Measurements from ENCODE around the gene PDXP. TPM values are rescaled to one million over a fixed set of nuclear protein-coding genes. Genes with fewer than 3 reads are reported as not detected.

The PDXP gene
- total and polyA plus RNA-seq, 9 of the 15 experiments (the other 6 are each of a cell fraction or from before 2014, with no cell fraction given), result 7.9 to 54.2 (median 38.8) TPM

- peak; percentile 19; the same call in 1 of the 2 replicates for TF ChIP-seq RBFOX2 (IDR thresholded peaks at IDR 0.05; ENCODE audit: low read depth, low read length)
- no peak for TF ChIP-seq ZNF197 (CRISPR knock-in tag; IDR thresholded peaks at IDR 0.05; ENCODE audit: low read depth)
- TF ChIP-seq ZFX (CRISPR knock-in tag; IDR thresholded peaks at IDR 0.05), result no peak
- 0 out of 2 replicates have a peak, but pooled peaks have one; percentile 35 for TF ChIP-seq ZBTB7A (IDR thresholded peaks at IDR 0.05; ENCODE audit: borderline replicate concordance, control insufficient read depth, low read depth, low read length)
- TF ChIP-seq, protein P1, sequence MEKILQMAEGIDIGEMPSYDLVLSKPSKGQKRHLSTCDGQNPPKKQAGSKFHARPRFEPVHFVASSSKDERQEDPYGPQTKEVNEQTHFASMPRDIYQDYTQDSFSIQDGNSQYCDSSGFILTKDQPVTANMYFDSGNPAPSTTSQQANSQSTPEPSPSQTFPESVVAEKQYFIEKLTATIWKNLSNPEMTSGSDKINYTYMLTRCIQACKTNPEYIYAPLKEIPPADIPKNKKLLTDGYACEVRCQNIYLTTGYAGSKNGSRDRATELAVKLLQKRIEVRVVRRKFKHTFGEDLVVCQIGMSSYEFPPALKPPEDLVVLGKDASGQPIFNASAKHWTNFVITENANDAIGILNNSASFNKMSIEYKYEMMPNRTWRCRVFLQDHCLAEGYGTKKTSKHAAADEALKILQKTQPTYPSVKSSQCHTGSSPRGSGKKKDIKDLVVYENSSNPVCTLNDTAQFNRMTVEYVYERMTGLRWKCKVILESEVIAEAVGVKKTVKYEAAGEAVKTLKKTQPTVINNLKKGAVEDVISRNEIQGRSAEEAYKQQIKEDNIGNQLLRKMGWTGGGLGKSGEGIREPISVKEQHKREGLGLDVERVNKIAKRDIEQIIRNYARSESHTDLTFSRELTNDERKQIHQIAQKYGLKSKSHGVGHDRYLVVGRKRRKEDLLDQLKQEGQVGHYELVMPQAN (IDR thresholded peaks at IDR 0.05; ENCODE audit: borderline replicate concordance), result no peak
- 0 out of 2 replicates have a peak, but pooled peaks have one; percentile 13 for TF ChIP-seq EGR1 (conservative IDR thresholded peaks at IDR 0.05)
- no peak for TF ChIP-seq ZNF174 (CRISPR knock-in tag; IDR thresholded peaks at IDR 0.05)
- 0 out of 2 replicates have a peak, but pooled peaks have one; percentile 21 for TF ChIP-seq ZNF609 (CRISPR knock-in tag; IDR thresholded peaks at IDR 0.05; ENCODE audit: borderline replicate concordance)
- TF ChIP-seq, protein P2, sequence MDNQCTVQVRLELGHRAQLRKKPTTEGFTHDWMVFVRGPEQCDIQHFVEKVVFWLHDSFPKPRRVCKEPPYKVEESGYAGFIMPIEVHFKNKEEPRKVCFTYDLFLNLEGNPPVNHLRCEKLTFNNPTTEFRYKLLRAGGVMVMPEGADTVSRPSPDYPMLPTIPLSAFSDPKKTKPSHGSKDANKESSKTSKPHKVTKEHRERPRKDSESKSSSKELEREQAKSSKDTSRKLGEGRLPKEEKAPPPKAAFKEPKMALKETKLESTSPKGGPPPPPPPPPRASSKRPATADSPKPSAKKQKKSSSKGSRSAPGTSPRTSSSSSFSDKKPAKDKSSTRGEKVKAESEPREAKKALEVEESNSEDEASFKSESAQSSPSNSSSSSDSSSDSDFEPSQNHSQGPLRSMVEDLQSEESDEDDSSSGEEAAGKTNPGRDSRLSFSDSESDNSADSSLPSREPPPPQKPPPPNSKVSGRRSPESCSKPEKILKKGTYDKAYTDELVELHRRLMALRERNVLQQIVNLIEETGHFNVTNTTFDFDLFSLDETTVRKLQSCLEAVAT (IDR thresholded peaks at IDR 0.05), result no peak
- TF ChIP-seq, protein P3, sequence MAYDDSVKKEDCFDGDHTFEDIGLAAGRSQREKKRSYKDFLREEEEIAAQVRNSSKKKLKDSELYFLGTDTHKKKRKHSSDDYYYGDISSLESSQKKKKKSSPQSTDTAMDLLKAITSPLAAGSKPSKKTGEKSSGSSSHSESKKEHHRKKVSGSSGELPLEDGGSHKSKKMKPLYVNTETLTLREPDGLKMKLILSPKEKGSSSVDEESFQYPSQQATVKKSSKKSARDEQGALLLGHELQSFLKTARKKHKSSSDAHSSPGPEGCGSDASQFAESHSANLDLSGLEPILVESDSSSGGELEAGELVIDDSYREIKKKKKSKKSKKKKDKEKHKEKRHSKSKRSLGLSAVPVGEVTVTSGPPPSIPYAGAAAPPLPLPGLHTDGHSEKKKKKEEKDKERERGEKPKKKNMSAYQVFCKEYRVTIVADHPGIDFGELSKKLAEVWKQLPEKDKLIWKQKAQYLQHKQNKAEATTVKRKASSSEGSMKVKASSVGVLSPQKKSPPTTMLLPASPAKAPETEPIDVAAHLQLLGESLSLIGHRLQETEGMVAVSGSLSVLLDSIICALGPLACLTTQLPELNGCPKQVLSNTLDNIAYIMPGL (CRISPR knock-in tag; IDR thresholded peaks at IDR 0.05), result no peak
These were observed 35.2 kb upstream of the PDXP start (continued) for GRCh38 chr22:37623075-37624016.
